ENCODE data around the gene PSMD9.

The PSMD9 gene

GRCh38 chr12:121949648-121950397 is 61.2 kb downstream of the PSMD9 start:
- DNase-seq (ENCODE audit: low read depth in 2 of 3, low spot score in 2 of 3): no peak

- DNase-seq (ENCODE audit: low read depth in 2 of 3, low spot score in 2 of 3): no peak
Observed at GRCh38 chr12:121953117-121953692, 64.6 kb downstream of the PSMD9 start.

- no peak for DNase-seq (ENCODE audit: low read depth in 2 of 3, low spot score in 2 of 3)
Observed at GRCh38 chr12:121953695-121954094, 65.1 kb downstream of the PSMD9 start.

GRCh38 chr12:121955258-121956237 is 67.0 kb downstream of the PSMD9 start:
- DNase-seq (ENCODE audit: low read depth in 2 of 3, low spot score in 2 of 3): no peak

GRCh38 chr12:121957861-121958515 is 69.4 kb downstream of the PSMD9 start:
- DNase-seq (ENCODE audit: low read depth in 2 of 3, low spot score in 2 of 3): no peak

GRCh38 chr12:121958541-121959240 is 70.1 kb downstream of the PSMD9 start:
- no peak for DNase-seq (ENCODE audit: low read depth in 2 of 3, low spot score in 2 of 3)

- DNase-seq (ENCODE audit: low read depth in 2 of 3, low spot score in 2 of 3): no peak
Observed at GRCh38 chr12:121960541-121960940, 72.0 kb downstream of the PSMD9 start.

GRCh38 chr12:121961195-121961879 is 72.7 kb downstream of the PSMD9 start:
- DNase-seq (ENCODE audit: low read depth in 2 of 3, low spot score in 2 of 3): no peak

GRCh38 chr12:121963341-121964018 is 74.9 kb downstream of the PSMD9 start:
- DNase-seq (ENCODE audit: low read depth in 2 of 3, low spot score in 2 of 3): no peak

- DNase-seq (ENCODE audit: low read depth in 2 of 3, low spot score in 2 of 3): no peak
Observed at GRCh38 chr12:121964813-121965643, 76.4 kb downstream of the PSMD9 start.

GRCh38 chr12:121966959-121967358 is 78.4 kb downstream of the PSMD9 start:
- DNase-seq (ENCODE audit: low read depth in 2 of 3, low spot score in 2 of 3): no peak

Measured in activated CD8-positive, alpha-beta memory T cell treated with anti-CD3 and anti-CD28 coated beads for 48 hours (primary cell).